ENCODE results near the gene COQ5.

The COQ5 gene

DNA sequence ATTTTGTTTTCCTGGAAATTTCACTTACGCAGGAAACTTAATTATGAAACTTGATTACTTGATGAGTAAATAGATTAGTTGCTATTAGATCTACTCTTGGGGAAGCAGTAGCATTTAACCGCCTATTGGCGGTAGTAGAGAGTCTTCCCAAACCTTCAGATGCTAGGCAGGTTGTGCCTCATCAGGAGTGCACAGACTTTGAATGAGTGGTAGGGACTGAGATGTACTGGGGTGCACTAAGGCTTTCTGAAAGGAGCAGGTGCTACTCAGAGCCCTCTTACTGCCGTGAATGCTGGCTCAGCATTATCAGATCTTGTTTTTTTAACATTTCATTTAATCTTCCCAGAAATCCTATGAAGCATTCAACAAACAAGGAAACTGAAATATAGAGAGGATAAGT lies 75.0 kb downstream of the COQ5 start:
- peak; percentile 33 for DNase-seq (ENCODE audit: low read depth)
